Spleen (tissue), 11 donors: ENCODE measurements around the gene PTPRU. TPM values are rescaled to one million over a fixed set of nuclear protein-coding genes. Genes with fewer than 3 reads are reported as not detected.

Source experiments
- DNase-seq: peaks from one replicate; pipeline ENCODE4 v3.0.0-alpha.2; 2020
- H3K27ac ChIP-seq, 8 donors: fragments of 200-600 bp; sonication (generic) in 7 of 8; 1 replicate in 4 of 8; 2 replicates in 4 of 8; pipeline versions ENCODE4 v1.5.0 to v1.8.0; 2016 to 2021; ENCODE audit warnings: inconsistent platforms in 4 of 8, mild to moderate bottlenecking in 4 of 8, moderate library complexity in 1 of 8
- H3K27me3 ChIP-seq, 7 donors: fragments of 200-600 bp; sonication (generic) in 6 of 7; replicated peaks in 1 of 7; 1 replicate in 4 of 7; 2 replicates in 3 of 7; pipeline versions ENCODE4 v1.5.0 to v1.8.0; 2016 to 2021; ENCODE audit warnings: inconsistent platforms in 3 of 7, mild to moderate bottlenecking in 1 of 7
- H3K36me3 ChIP-seq, 6 donors: fragments of 200-600 bp; sonication (generic) in 5 of 6; 1 replicate in 4 of 6; 2 replicates in 2 of 6; pipeline versions ENCODE4 v1.5.0 to v1.8.0; 2016 to 2021; ENCODE audit warnings: inconsistent platforms in 2 of 6
- H3K4me1 ChIP-seq, 6 donors: fragments of 200-600 bp; sonication (generic) in 5 of 6; 1 replicate in 3 of 6; 2 replicates in 3 of 6; pipeline versions ENCODE4 v1.5.0 to v1.8.0; 2016 to 2021; ENCODE audit warnings: inconsistent platforms in 3 of 6
- H3K4me3 ChIP-seq, 8 donors: fragments of 200-600 bp; sonication (generic) in 7 of 8; 1 replicate in 4 of 8; 2 replicates in 4 of 8; pipeline versions ENCODE4 v1.5.0 to v1.8.0; 2016 to 2021; ENCODE audit warnings: inconsistent platforms in 4 of 8, mild to moderate bottlenecking in 4 of 8, moderate library complexity in 2 of 8
- H3K9me3 ChIP-seq, 8 donors: fragments of 200-600 bp; sonication (generic) in 7 of 8; 1 replicate in 4 of 8; 2 replicates in 4 of 8; pipeline versions ENCODE4 v1.5.0 to v1.8.0; 2016 to 2021; ENCODE audit warnings: inconsistent platforms in 4 of 8
- CTCF ChIP-seq, 11 experiments: fragments of 200-600 bp in 7 of 11; fragments of 450-650 bp in 4 of 11; sonication (generic) in 4 of 11; IDR thresholded peaks in 8 of 11; conservative IDR thresholded peaks in 3 of 11; 1 replicate in 7 of 11; 2 replicates in 4 of 11; pipeline versions ENCODE4 v1.4.0 to v1.8.0; 2016 to 2021; ENCODE audit warnings: antibody characterized with exemption in 11 of 11, inconsistent platforms in 4 of 11, mild to moderate bottlenecking in 1 of 11
- POLR2A ChIP-seq, 3 donors: fragments of 450-650 bp; IDR thresholded peaks; one replicate each; pipeline ENCODE4 v1.5.1; 2017; ENCODE audit warnings: antibody characterized with exemption in 3 of 3, mild to moderate bottlenecking in 1 of 3
- POLR2AphosphoS5 ChIP-seq, 3 donors: sonication (generic); formaldehyde crosslinking; IDR thresholded peaks; one replicate each; pipeline ENCODE4 v1.5.1; 2017; ENCODE audit warnings: antibody characterized with exemption in 3 of 3
- WGBS, 5 donors: extraction: QIAGEN DNeasy Blood & Tissue Kit in 3 of 5; methylation state at CpG; one replicate each; pipeline versions ENCODE4 v1.1.5 to v1.1.7; 2013 to 2018; 5-methylcytosine and 5-hydroxymethylcytosine counted together
- intact Hi-C: fragments of 100-400 bp; cut with DNase I; formaldehyde crosslinking; loops from one replicate; pipeline ENCODE4 v1.15.0; 2023; ENCODE audit warnings: low total_unique reads
- polyA plus RNA-seq, 3 donors: library from polyadenylated mRNA; stranded (reverse); fragments of 200-250 nt; gene quantifications; one replicate each; pipeline ENCODE4 v1.2.1, GENCODE V29; 2013
- total RNA-seq, 7 donors: library from RNA; depleted of rRNA in 3 of 7; stranded (reverse); fragments of >200 nt in 3 of 7; fragmentation: NEBNext Ultra II Directional in 4 of 7; extraction: Animal tissue kit (Norgen Biotek cat#: 25700) in 4 of 7; gene quantifications; one replicate each; pipeline versions ENCODE4 v1.1.0 to v1.2.1, GENCODE V29; 2016 to 2021
- donor health status: healthy with polysubstance abuse.
- donor health status: DM: no; HTN: no; CAD: no; lungs with moderate emphysema.
- donor health status: DM: no; HTN: no; CAD: no.
- donor health status: Bipolar disorder and iron deficiency.
- donor health status: healthy.
- donor health status: DM: no; HTN: no; CAD: no.
- donor health status: DM: yes; HTN: yes; CAD: no.

PTPRU gene
- total and polyA plus RNA-seq, 10 donors, result 1.00 to 10.8 (median 5.2) TPM

GRCh38 chr1:29290414-29290985 is 54.2 kb downstream of the PTPRU start:
- Histone ChIP-seq H3K4me3 (no peak overlapping the region), H3K27me3 (no peaks in the 10 kb centered on the region), H3K36me3 (no peaks in the 10 kb centered on the region), H3K9me3 (no peaks in the 10 kb centered on the region), H3K27ac (no peak overlapping the region), H3K4me1 (peaks cover 0 to 5% (median 0%) of the 10 kb centered on the region in 6 donors)
- DNase-seq, result no peak
- no peak for TF ChIP-seq POLR2A (IDR thresholded peaks at IDR 0.05)
- no peak for TF ChIP-seq CTCF (IDR thresholded peaks at IDR 0.05 in 8 of 11, conservative IDR thresholded peaks at IDR 0.05 in 3 of 11)
- no peak for TF ChIP-seq POLR2AphosphoS5 (IDR thresholded peaks at IDR 0.05)
- WGBS, 5 donors, result 86 to 91% (median 87%) methylated on average over 12 of the region's 12 CpGs
- intact Hi-C loops, result no loop called here

GRCh38 chr1:29291756-29292155 is 55.4 kb downstream of the PTPRU start:
- H3K36me3 ChIP-seq, result no peaks in the 10 kb centered on the region

GRCh38 chr1:29292344-29292743 is 56.0 kb downstream of the PTPRU start:
- no peak for DNase-seq
- no peaks in the 10 kb centered on the region for H3K4me1 ChIP-seq
- WGBS, 5 donors, result 84 to 95% (median 85%) methylated on average over 3 of the region's 3 CpGs
- no peaks in the 10 kb centered on the region for H3K9me3 ChIP-seq
- TF ChIP-seq POLR2AphosphoS5 (IDR thresholded peaks at IDR 0.05) (no peak), CTCF (IDR thresholded peaks at IDR 0.05 in 8 of 11, conservative IDR thresholded peaks at IDR 0.05 in 3 of 11) (no peak), POLR2A (IDR thresholded peaks at IDR 0.05) (no peak)
- H3K4me3 ChIP-seq, result no peak overlapping the region
- H3K36me3 ChIP-seq, result no peaks in the 10 kb centered on the region
- no peak overlapping the region for H3K27ac ChIP-seq
- intact Hi-C loops, result no loop called here
- H3K27me3 ChIP-seq, result peaks cover 0 to 9% (median 0%) of the 10 kb centered on the region in 7 donors

More at GRCh38 chr1:29291756-29292155, 55.4 kb downstream of the PTPRU start:
- TF ChIP-seq POLR2A (IDR thresholded peaks at IDR 0.05) (no peak), POLR2AphosphoS5 (IDR thresholded peaks at IDR 0.05) (no peak), CTCF (IDR thresholded peaks at IDR 0.05 in 8 of 11, conservative IDR thresholded peaks at IDR 0.05 in 3 of 11) (no peak)
- DNase-seq, result no peak
- intact Hi-C loops, result no loop called here
- no peak overlapping the region for H3K4me3 ChIP-seq
- no peaks in the 10 kb centered on the region for H3K9me3 ChIP-seq
- WGBS, 5 donors, result 81 to 100% (median 87%) methylated on average over 1 to 10 of the region's 10 CpGs
- H3K27me3 ChIP-seq, result peaks cover 0 to 4% (median 0%) of the 10 kb centered on the region in 7 donors
- peaks cover 0 to 5% (median 0%) of the 10 kb centered on the region in 6 donors for H3K4me1 ChIP-seq
- no peak overlapping the region for H3K27ac ChIP-seq

GRCh38 chr1:29297450-29297849 is 61.1 kb downstream of the PTPRU start:
- no peaks in the 10 kb centered on the region for H3K4me1 ChIP-seq
- 72 to 84% (median 79%) methylated on average over 5 of the region's 5 CpGs for WGBS, 5 donors
- peaks cover 0 to 21% (median 0%) of the 10 kb centered on the region in 7 donors for H3K27me3 ChIP-seq
- H3K36me3 ChIP-seq, result no peaks in the 10 kb centered on the region
- DNase-seq, result no peak
- H3K4me3 ChIP-seq, result no peak overlapping the region
- H3K9me3 ChIP-seq, result no peaks in the 10 kb centered on the region
- no peak for TF ChIP-seq POLR2A (IDR thresholded peaks at IDR 0.05)
- TF ChIP-seq POLR2AphosphoS5 (IDR thresholded peaks at IDR 0.05), result no peak
- no peak for TF ChIP-seq CTCF (IDR thresholded peaks at IDR 0.05 in 8 of 11, conservative IDR thresholded peaks at IDR 0.05 in 3 of 11)
- H3K27ac ChIP-seq, result no peak overlapping the region
- intact Hi-C loops, result no loop called here
